Activated naive CD4-positive, alpha-beta T cell treated with anti-CD3 and anti-CD28 coated beads, Interleukin-2, amount 50 U/mL, for 72 hours (primary cell): ENCODE data around the gene ZCCHC7. TPM values are rescaled to one million over a fixed set of nuclear protein-coding genes. Genes with fewer than 3 reads are reported as not detected.
"Not testable (repeated sequence)": the region's sequence is repeated elsewhere in the genome, so short reads cannot be mapped to it uniquely, and the experiment has no call there.

Experiments used
- ATAC-seq, 2 donors: fragments of 150-1000 bp; cut with Tn5 transposase; 2 replicates each; pipeline ENCODE4 v1.10.0; 2021; ENCODE audit warnings: mild to moderate bottlenecking in 2 of 2, moderate library complexity in 2 of 2
- DNase-seq, 2 donors: peaks; one replicate each; pipeline ENCODE4 v3.0.0; 2021 to 2022; ENCODE audit warnings: low spot score in 2 of 2
- H3K27ac Mint-ChIP-seq, 2 donors: one replicate each; pipeline ENCODE4 v1.8.0; 2022; ENCODE audit warnings: mild to moderate bottlenecking in 2 of 2, mixed read lengths in 2 of 2
- H3K36me3 Mint-ChIP-seq, 2 donors: one replicate each; pipeline ENCODE4 v1.8.0; 2022; ENCODE audit warnings: mixed read lengths in 2 of 2
- H3K9me3 Mint-ChIP-seq, 2 donors: one replicate each; pipeline ENCODE4 v1.8.0; 2022; ENCODE audit warnings: mixed read lengths in 2 of 2
- total RNA-seq, 2 donors: library from RNA; stranded (reverse); gene quantifications; one replicate each; pipeline ENCODE4 v1.2.3, GENCODE V29; 2022

ZCCHC7 gene
- total RNA-seq, 2 donors from 2014 or later: 25.1 to 29.1 TPM

DNA sequence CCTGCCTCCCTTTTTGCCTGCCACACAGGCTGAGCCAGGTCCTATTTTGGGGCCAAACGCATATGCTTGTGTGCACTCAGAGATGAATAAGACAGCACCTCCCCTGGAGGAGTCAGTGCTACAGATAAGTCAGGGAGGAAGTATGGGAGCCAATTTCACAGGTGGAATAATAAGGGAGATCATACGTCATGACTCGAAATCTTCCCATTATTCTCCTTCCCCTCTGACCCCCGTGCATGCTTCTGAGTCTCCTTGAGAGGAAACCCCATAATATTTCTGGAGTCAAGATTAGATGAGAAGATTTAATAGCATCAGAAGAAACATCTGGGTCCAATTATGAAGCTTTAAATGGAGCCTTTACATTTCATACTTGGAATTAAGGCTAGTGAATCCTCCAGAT, 15.1 kb upstream of the ZCCHC7 start:
- Mint-ChIP-seq H3K27ac (no peak overlapping the region), H3K9me3 (peaks cover 0 to 12% of the 10 kb centered on the region in 2 donors), H3K36me3 (peaks cover 0 to 15% of the 10 kb centered on the region in 2 donors)
- ATAC-seq: no peak
- DNase-seq: no peak

GRCh38 chr9:37107701-37108100, 12.7 kb upstream of the ZCCHC7 start:
- Mint-ChIP-seq H3K9me3 (peaks cover 0 to 12% of the 10 kb centered on the region in 2 donors), H3K36me3 (peaks cover 0 to 15% of the 10 kb centered on the region in 2 donors), H3K27ac (no peak overlapping the region)
- DNase-seq (no peak), ATAC-seq (no peak)

- H3K36me3 Mint-ChIP-seq, H3K9me3 Mint-ChIP-seq, DNase-seq, H3K27ac Mint-ChIP-seq, ATAC-seq: not testable (repeated sequence)
Measured at GRCh38 chr9:37114442-37114841, 5.9 kb upstream of the ZCCHC7 start.

DNA sequence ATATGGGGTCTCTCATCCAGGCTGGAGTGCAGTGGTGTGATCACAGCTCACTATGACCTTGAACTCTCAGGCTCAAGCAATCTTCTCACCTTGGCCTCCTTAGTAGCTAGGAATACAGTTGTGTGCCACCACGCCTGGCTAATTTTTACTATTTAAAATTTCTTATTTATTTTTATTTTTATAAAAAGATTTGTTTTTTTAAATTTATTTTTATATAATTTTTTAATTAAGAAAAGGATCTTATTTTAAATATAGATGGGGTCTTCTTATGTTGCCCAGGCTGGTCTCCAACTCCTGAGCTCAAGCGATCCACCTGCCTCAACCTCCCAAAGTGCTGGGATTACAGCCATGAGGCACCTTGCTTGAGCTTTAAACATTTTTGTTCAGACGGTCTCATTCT, 2.4 kb upstream of the ZCCHC7 start:
- no peak overlapping the region for H3K27ac Mint-ChIP-seq
- H3K9me3 Mint-ChIP-seq: no peaks in the 10 kb centered on the region
- peaks cover 12 to 16% of the 10 kb centered on the region in 2 donors for H3K36me3 Mint-ChIP-seq
- ATAC-seq: no peak
- no peak for DNase-seq

GRCh38 chr9:37119360-37119759, 1.0 kb upstream of the ZCCHC7 start:
- H3K9me3 Mint-ChIP-seq: no peaks in the 10 kb centered on the region
- H3K36me3 Mint-ChIP-seq: peaks cover 12 to 16% of the 10 kb centered on the region in 2 donors
- ATAC-seq (no peak), DNase-seq (no peak)
- H3K27ac Mint-ChIP-seq: peak overlapping the region; percentile 93 to 99

GRCh38 chr9:37120843-37121335, 515 bp downstream of the ZCCHC7 start:
- ATAC-seq: peak; percentile 21 to 26
- H3K27ac Mint-ChIP-seq: peak overlapping the region; percentile 93 to 99
- DNase-seq, H3K9me3 Mint-ChIP-seq: not testable (repeated sequence)
- peaks cover 12 to 16% of the 10 kb centered on the region in 2 donors for H3K36me3 Mint-ChIP-seq

- Mint-ChIP-seq H3K9me3 (no peaks in the 10 kb centered on the region), H3K27ac (peak overlapping the region; percentile 19 to 93), H3K36me3 (peaks cover 12 to 16% of the 10 kb centered on the region in 2 donors)
- ATAC-seq (no peak), DNase-seq (no peak)
Measured at GRCh38 chr9:37121881-37122280, 1.5 kb downstream of the ZCCHC7 start.

DNA sequence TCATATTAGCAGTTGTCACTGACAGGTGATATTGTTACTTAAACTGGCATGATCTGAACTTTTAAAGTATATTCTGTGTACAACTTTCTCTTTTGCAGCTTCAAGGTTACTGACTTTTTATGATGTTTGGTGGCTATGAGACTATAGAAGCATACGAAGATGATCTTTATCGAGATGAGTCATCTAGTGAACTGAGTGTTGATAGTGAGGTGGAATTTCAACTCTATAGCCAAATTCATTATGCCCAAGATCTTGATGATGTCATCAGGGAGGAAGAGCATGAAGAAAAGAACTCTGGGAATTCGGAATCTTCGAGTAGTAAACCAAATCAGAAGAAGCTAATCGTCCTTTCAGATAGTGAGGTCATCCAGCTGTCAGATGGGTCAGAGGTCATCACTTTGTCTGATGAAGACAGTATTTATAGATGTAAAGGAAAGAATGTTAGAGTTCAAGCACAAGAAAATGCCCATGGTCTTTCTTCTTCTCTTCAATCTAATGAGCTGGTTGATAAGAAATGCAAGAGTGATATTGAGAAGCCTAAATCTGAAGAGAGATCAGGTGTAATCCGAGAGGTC, 5.9 kb downstream of the ZCCHC7 start:
- H3K36me3 Mint-ChIP-seq: peaks cover under 1 to 15% of the 10 kb centered on the region in 2 donors
- peak in 1 of 2 donors; percentile 51 for ATAC-seq
- no peaks in the 10 kb centered on the region for H3K9me3 Mint-ChIP-seq
- no peak for DNase-seq
- no peak overlapping the region for H3K27ac Mint-ChIP-seq

DNA sequence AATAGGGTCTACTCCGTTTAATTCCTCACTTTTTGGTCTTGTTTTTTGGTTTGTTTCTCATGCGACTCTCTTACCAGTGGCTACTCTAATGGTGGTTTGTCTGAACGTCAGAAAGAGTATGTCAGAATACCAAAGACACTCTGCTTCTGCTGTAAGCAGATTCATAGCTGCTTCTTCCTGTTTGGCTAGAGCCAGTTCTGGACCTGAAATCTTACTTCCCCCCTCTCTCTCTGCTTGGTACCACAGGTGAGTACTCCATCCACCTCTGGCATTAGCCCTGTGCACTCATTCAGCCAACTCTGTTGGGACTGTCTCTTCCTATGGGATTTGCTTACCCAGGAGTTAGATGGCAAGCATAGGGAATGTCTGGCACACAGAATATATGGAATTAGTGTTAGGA, 6.6 kb downstream of the ZCCHC7 start:
- Mint-ChIP-seq H3K9me3 (no peaks in the 10 kb centered on the region), H3K36me3 (peaks cover 3 to 15% of the 10 kb centered on the region in 2 donors), H3K27ac (no peak overlapping the region)
- no peak for DNase-seq
- ATAC-seq: no peak

- DNase-seq (no peak), ATAC-seq (no peak)
- peaks cover 9 to 19% of the 10 kb centered on the region in 2 donors for H3K36me3 Mint-ChIP-seq
- no peaks in the 10 kb centered on the region for H3K9me3 Mint-ChIP-seq
- H3K27ac Mint-ChIP-seq: no peak overlapping the region
Measured at GRCh38 chr9:37128051-37128450, 7.7 kb downstream of the ZCCHC7 start.

DNA sequence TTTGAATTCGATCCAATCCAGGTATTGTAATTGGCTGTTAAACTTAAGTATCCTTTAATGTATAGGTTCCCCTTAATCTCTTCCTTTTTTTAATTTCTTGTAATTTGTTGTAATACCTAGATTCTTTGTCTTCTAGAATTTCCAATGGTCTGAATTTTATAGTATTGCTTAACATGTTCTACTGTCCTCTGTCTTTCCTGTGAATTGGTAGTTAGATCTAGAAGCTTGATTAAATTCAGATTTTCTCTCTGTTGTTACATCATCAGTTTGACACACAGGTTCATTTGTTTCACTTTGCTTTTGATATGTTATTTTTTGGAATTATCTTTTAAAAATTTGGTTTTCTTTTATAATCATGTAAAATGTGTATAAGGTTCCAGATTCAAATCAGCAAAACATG, 13.8 kb downstream of the ZCCHC7 start:
- H3K27ac Mint-ChIP-seq: no peak overlapping the region
- ATAC-seq: no peak

GRCh38 chr9:37141015-37141414, 20.6 kb downstream of the ZCCHC7 start:
- Mint-ChIP-seq H3K9me3 (no peaks in the 10 kb centered on the region), H3K36me3 (peaks cover 6 to 16% of the 10 kb centered on the region in 2 donors), H3K27ac (no peak overlapping the region)
- DNase-seq: no peak
- ATAC-seq: no peak

More for the DNA sequence above, 13.8 kb downstream of the ZCCHC7 start:
- H3K36me3 Mint-ChIP-seq: peaks cover 15 to 47% of the 10 kb centered on the region in 2 donors
- H3K9me3 Mint-ChIP-seq: no peaks in the 10 kb centered on the region
- DNase-seq: no peak

DNA sequence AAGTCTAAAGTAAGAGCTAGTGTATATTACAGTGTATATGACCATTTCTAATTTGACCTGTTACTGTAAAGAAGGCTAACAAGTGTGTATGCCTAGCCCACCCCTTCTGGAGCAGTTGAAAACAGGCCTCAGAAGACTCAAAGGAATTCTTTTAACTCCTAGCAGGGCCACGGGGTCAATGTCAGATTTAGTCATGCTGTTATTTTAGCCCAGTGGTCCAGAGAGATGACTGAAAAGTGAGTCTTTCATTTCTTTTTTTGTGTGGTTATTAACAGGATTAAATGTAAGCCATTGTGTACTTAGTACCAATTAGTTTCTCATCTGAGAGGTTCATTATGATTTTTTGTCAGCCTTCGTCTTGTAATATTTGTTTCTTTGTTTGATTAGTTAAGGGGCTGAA, 24.4 kb downstream of the ZCCHC7 start:
- Mint-ChIP-seq H3K9me3 (no peaks in the 10 kb centered on the region), H3K36me3 (peaks cover 2 to 14% of the 10 kb centered on the region in 2 donors), H3K27ac (no peak overlapping the region)
- no peak for ATAC-seq
- DNase-seq: no peak

DNA sequence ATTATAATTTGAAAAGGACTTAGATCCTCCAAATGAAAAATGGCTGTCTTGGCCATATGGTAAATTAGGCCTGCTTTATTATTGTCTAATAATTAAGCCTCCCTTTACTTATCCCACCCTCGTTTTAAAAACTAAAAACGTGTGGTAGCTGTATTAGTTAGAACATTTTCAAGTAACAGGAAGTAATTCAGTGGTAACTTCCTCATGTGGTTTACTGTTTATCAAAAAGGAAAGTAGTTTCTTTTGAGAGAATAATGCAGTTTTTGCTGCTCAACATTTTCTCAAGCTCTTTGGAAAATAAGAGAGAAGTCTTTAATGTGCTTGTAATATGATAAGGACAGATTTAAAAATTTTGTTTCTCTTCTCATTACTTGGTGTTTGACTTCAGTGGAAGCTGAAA, 26.0 kb downstream of the ZCCHC7 start:
- no peak for ATAC-seq
- Mint-ChIP-seq H3K9me3 (no peaks in the 10 kb centered on the region), H3K36me3 (peaks cover 4 to 14% of the 10 kb centered on the region in 2 donors)

DNA sequence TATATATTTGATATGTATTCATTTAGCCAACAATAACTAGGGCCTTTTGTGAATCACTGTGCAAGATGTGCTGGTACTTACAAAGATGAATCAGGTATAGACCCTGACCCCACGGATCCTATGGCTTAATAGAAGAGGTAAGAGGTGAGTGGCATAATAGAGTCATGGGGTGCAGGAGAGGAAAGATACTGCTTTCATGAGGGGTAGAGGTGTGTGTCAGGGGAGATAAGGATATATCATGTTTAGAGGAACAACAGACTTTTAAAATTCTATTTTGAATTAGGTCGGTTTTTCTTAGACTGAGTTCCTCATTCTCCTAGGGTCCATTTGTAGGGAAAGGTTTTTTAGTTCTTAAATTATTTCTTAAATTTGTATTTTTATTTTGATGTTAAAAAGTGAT, 27.8 kb downstream of the ZCCHC7 start:
- Mint-ChIP-seq H3K27ac (no peak overlapping the region), H3K9me3 (no peaks in the 10 kb centered on the region), H3K36me3 (peaks cover 8 to 14% of the 10 kb centered on the region in 2 donors)
- ATAC-seq (no peak), DNase-seq (no peak)

More for the DNA sequence above, 26.0 kb downstream of the ZCCHC7 start:
- no peak for DNase-seq
- peak overlapping the region; percentile 60 to 84 for H3K27ac Mint-ChIP-seq

- Mint-ChIP-seq H3K36me3 (peaks cover 19 to 30% of the 10 kb centered on the region in 2 donors), H3K9me3 (no peaks in the 10 kb centered on the region), H3K27ac (no peak overlapping the region)
- ATAC-seq (no peak), DNase-seq (no peak)
Measured at GRCh38 chr9:37149666-37150308, 29.4 kb downstream of the ZCCHC7 start.

- Mint-ChIP-seq H3K36me3 (peaks cover 19 to 33% of the 10 kb centered on the region in 2 donors), H3K9me3 (no peaks in the 10 kb centered on the region), H3K27ac (no peak overlapping the region)
- DNase-seq: no peak
- ATAC-seq: no peak
Measured at GRCh38 chr9:37150415-37150814, 30.0 kb downstream of the ZCCHC7 start.

GRCh38 chr9:37151812-37152211, 31.4 kb downstream of the ZCCHC7 start:
- DNase-seq (no peak), ATAC-seq (no peak)
- Mint-ChIP-seq H3K9me3 (no peaks in the 10 kb centered on the region), H3K36me3 (peaks cover 20 to 34% of the 10 kb centered on the region in 2 donors), H3K27ac (no peak overlapping the region)
